ENCODE measurements around the gene AKNAD1. TPM values are rescaled to one million over a fixed set of nuclear protein-coding genes. Genes with fewer than 3 reads are reported as not detected.

Gene AKNAD1
- total RNA-seq, 1 experiment from 2014 or later: not detected

DNA sequence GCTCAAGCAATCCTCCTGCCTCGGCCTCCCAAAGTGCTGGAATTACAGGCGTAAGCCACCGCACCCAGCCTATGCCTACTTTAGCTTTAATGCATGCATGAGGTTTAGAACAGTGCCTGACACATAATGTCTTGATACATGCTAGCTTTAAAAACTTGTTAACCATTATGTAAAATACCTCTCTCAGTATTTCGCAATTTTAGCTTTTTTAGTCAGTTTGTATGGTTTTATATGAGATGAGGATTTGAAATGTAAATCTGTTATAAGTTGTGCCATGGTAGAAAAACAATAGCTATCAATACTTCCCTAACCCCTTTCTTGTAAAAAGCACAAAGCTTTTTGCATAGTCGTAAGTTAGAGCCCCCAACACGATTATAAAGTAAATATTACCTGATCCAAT, 4.7 kb upstream of the AKNAD1 start:
- Histone ChIP-seq H3K4me1 (ENCODE audit: low read length) (no peaks in the 10 kb centered on the region), H3K4me2 (ENCODE audit: low read depth, low read length, poor library complexity, severe bottlenecking) (no peak overlapping the region), H3K9ac (ENCODE audit: low read length) (no peak overlapping the region), H3K4me3 (ENCODE audit: low read length) (no peak overlapping the region), H3K9me2 (replicated peaks; ENCODE audit: insufficient read depth, low read length) (no peaks in the 10 kb centered on the region), H3K36me3 (ENCODE audit: insufficient read depth, low read length) (no peaks in the 10 kb centered on the region), H3K27ac (ENCODE audit: low read length) (no peak overlapping the region), H3K79me2 (ENCODE audit: low read length) (no peaks in the 10 kb centered on the region), H4K20me1 (ENCODE audit: insufficient read depth, low read depth, low read length) (no peaks in the 10 kb centered on the region), H3K9me3 (ENCODE audit: low read length) (no peaks in the 10 kb centered on the region), H2AFZ (ENCODE audit: low read length) (no peak overlapping the region), H3K27me3 (ENCODE audit: low read length) (no peaks in the 10 kb centered on the region)
- no peak for DNase-seq

DNA sequence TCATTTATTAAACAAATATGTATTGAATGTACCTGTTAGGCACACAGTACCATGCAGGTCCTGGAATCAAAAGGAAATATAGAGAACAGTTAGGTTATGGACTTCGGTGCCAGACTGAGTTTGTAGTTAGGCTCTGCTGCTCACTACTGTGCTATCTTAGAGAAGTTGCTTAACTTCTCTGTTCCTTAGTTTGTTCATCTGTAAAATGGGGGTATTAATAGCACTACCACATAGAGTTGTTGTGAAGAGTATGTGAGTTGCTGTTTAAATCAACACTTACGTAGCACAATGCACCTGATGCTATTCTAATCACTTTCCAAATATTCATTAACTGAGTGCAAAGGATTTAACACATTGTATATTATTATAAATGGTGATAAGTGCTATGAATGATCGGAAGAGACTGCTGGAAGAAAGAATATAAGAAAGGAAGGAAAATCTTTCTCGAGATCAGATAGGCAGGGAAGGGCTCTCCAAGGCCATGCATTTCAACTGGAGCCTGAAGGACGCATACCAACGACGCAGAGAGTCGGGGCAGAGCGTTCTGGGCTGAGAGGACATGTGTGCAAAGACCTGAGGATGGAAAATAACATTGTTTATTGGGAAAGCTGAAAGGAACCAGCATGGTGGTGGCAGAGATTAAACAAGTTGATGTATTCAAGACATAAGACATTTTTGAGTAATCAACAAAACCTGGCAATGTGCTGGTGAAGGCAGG, 3.5 kb upstream of the AKNAD1 start:
- H3K4me3 ChIP-seq (ENCODE audit: low read length): no peak overlapping the region
- H3K9me2 ChIP-seq (replicated peaks; ENCODE audit: insufficient read depth, low read length): no peaks in the 10 kb centered on the region
- no peaks in the 10 kb centered on the region for H3K9me3 ChIP-seq (ENCODE audit: low read length)
- no peak overlapping the region for H3K9ac ChIP-seq (ENCODE audit: low read length)
- no peaks in the 10 kb centered on the region for H3K4me1 ChIP-seq (ENCODE audit: low read length)
- H3K27me3 ChIP-seq (ENCODE audit: low read length): no peaks in the 10 kb centered on the region
- H4K20me1 ChIP-seq (ENCODE audit: insufficient read depth, low read depth, low read length): no peaks in the 10 kb centered on the region
- H3K27ac ChIP-seq (ENCODE audit: low read length): no peak overlapping the region
- H2AFZ ChIP-seq (ENCODE audit: low read length): no peak overlapping the region
- no peak overlapping the region for H3K4me2 ChIP-seq (ENCODE audit: low read depth, low read length, poor library complexity, severe bottlenecking)
- H3K79me2 ChIP-seq (ENCODE audit: low read length): no peaks in the 10 kb centered on the region
- H3K36me3 ChIP-seq (ENCODE audit: insufficient read depth, low read length): no peaks in the 10 kb centered on the region
- DNase-seq: no peak

DNA sequence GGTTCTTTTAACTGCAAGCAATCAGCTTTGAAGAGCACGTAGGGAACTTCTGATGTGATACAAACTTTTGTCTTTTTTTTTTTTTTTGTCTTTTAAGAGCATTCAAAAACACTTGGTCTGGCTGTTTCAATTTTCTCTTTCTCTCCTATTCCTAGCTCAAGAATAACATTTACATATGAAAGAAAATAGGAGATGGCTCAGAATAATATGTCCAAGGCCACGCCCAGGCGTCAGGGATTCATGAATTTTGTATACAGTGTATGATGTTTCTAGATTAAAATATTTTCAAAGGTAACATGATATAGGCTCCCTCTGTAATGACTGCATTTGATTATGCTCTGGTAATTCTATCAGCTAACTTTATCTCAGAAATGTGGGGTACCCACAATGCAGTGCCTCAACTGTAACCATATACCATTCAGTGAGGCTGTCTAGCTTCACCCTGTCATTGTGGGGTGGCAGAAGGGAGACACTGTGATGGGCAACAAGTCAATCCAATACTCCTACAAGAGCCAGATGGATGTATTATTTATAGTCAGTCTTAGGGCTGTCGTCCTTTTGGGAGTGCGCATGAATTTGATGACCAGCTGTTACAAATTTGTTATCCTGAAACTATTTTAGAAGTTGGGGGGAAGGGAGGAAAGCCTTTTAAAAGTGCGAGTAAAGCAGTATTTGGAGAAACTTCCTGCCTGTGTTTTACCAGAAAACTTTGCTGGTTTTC, 1.5 kb upstream of the AKNAD1 start:
- Histone ChIP-seq H4K20me1 (ENCODE audit: insufficient read depth, low read depth, low read length) (no peaks in the 10 kb centered on the region), H3K27ac (ENCODE audit: low read length) (no peak overlapping the region), H3K9ac (ENCODE audit: low read length) (no peak overlapping the region), H2AFZ (ENCODE audit: low read length) (no peak overlapping the region), H3K36me3 (ENCODE audit: insufficient read depth, low read length) (no peaks in the 10 kb centered on the region), H3K9me2 (replicated peaks; ENCODE audit: insufficient read depth, low read length) (no peaks in the 10 kb centered on the region), H3K79me2 (ENCODE audit: low read length) (no peaks in the 10 kb centered on the region), H3K4me1 (ENCODE audit: low read length) (no peaks in the 10 kb centered on the region), H3K4me2 (ENCODE audit: low read depth, low read length, poor library complexity, severe bottlenecking) (no peak overlapping the region), H3K4me3 (ENCODE audit: low read length) (no peak overlapping the region), H3K9me3 (ENCODE audit: low read length) (no peaks in the 10 kb centered on the region), H3K27me3 (ENCODE audit: low read length) (no peaks in the 10 kb centered on the region)
- no peak for DNase-seq

DNA sequence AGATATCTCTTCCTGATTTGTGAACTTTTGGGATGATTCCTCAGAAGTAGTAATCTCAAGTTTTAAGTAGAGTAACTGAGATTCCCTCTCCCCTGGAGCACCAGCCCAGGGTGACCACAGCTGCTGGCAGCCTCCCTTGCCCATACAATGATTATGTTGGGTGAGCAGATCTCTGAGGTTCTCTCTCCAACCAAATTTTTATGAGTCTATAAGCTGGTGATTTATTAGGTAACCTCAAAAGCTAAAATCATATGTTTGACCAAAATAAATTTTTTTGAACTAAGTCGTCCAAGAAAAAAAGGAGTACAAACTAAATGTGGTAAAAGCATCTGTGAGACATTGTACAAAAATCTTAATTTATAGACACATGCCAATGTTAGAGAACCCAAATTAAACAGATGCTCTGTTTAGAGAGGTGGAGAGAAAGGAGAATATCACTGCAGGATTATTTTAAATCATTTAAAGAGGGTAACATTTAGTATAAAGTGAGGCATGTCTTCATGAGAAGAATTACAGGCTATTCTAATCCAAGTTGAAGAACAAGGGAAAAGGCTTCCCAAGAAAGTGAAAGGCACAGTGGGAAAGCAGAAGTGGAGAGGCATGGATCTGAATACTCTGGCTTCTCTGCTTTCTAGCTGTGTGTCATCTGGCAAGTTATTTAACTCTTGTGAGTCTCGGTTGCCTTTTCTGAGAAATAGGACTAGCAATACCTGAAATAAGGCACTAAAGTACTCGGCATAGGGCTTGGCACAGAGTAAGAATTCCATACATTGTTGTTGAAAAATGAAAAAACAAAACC, 2.5 kb downstream of the AKNAD1 start:
- no peaks in the 10 kb centered on the region for H3K27me3 ChIP-seq (ENCODE audit: low read length)
- no peak overlapping the region for H3K9ac ChIP-seq (ENCODE audit: low read length)

DNA sequence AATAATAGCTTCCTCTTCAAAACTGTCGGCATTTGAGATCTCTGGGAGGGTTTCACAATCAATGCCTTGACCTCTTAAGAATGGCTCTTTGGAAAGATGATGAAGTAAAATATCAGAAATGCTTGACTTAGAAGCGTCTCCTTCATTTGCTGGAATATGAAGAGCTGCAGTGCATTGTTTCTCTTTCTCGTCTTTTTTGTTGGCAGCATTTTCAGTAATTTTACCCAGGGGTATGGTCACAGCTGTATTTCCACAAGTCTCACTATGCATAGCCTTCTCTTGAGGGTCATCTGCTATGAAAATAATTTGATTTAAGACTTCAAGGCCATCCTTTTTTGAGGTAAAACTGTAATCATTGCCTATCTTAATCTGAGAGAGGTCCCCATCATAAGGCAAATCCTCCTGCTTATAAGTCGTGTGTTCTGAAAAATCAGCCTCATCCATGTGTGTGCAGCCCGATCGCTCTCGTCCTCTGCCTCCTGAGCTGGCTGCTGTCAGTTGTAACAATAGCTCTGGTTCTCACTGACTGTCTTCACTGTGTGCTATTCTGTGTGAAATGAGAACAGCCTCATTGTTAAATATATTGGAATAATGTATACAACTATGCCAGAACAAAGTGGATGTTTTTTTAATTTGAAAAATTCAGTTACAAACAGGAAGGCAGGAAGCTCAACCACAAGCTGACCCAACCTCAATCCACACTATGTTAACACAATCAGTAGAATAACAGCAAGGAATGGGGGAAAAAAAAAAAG, 4.5 kb downstream of the AKNAD1 start:
- Histone ChIP-seq H3K4me1 (ENCODE audit: low read length) (no peaks in the 10 kb centered on the region), H3K4me3 (ENCODE audit: low read length) (no peak overlapping the region), H3K9ac (ENCODE audit: low read length) (no peak overlapping the region), H2AFZ (ENCODE audit: low read length) (no peak overlapping the region), H3K27me3 (ENCODE audit: low read length) (no peaks in the 10 kb centered on the region), H3K9me2 (replicated peaks; ENCODE audit: insufficient read depth, low read length) (no peaks in the 10 kb centered on the region), H3K79me2 (ENCODE audit: low read length) (no peaks in the 10 kb centered on the region), H3K36me3 (ENCODE audit: insufficient read depth, low read length) (no peaks in the 10 kb centered on the region), H3K27ac (ENCODE audit: low read length) (no peak overlapping the region), H3K9me3 (ENCODE audit: low read length) (no peaks in the 10 kb centered on the region), H3K4me2 (ENCODE audit: low read depth, low read length, poor library complexity, severe bottlenecking) (no peak overlapping the region), H4K20me1 (ENCODE audit: insufficient read depth, low read depth, low read length) (no peaks in the 10 kb centered on the region)
- DNase-seq: no peak

More for the DNA sequence above, 2.5 kb downstream of the AKNAD1 start:
- Histone ChIP-seq H4K20me1 (ENCODE audit: insufficient read depth, low read depth, low read length) (no peaks in the 10 kb centered on the region), H3K79me2 (ENCODE audit: low read length) (no peaks in the 10 kb centered on the region), H3K4me1 (ENCODE audit: low read length) (no peaks in the 10 kb centered on the region), H3K4me2 (ENCODE audit: low read depth, low read length, poor library complexity, severe bottlenecking) (no peak overlapping the region), H3K9me2 (replicated peaks; ENCODE audit: insufficient read depth, low read length) (no peaks in the 10 kb centered on the region), H3K9me3 (ENCODE audit: low read length) (no peaks in the 10 kb centered on the region), H3K27ac (ENCODE audit: low read length) (no peak overlapping the region), H3K4me3 (ENCODE audit: low read length) (no peak overlapping the region), H3K36me3 (ENCODE audit: insufficient read depth, low read length) (no peaks in the 10 kb centered on the region), H2AFZ (ENCODE audit: low read length) (no peak overlapping the region)
- no peak for DNase-seq

DNA sequence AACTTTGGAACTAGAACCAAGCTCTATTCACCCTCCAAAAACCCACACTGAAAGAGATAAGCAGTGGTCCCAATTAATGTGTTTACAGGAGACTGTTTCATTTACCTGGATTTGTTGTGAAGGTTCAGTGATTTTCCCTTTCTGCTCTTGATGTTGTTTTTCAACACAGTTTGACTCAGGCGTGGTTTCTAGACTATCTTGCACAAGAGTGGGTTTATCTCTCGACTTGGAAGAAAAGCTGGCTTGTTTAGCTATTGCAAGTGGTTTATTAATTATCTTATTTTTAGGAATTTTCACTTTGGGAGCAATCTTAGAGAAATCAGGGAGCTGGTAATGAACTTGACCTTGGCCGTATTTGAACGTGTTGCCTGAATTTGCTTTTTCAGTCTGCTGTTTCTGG, 5.3 kb downstream of the AKNAD1 start:
- Histone ChIP-seq H3K4me3 (ENCODE audit: low read length) (no peak overlapping the region), H3K4me1 (ENCODE audit: low read length) (no peaks in the 10 kb centered on the region), H2AFZ (ENCODE audit: low read length) (no peak overlapping the region), H3K27me3 (ENCODE audit: low read length) (no peaks in the 10 kb centered on the region), H3K27ac (ENCODE audit: low read length) (no peak overlapping the region), H4K20me1 (ENCODE audit: insufficient read depth, low read depth, low read length) (no peaks in the 10 kb centered on the region), H3K4me2 (ENCODE audit: low read depth, low read length, poor library complexity, severe bottlenecking) (no peak overlapping the region), H3K36me3 (ENCODE audit: insufficient read depth, low read length) (no peaks in the 10 kb centered on the region), H3K9ac (ENCODE audit: low read length) (no peak overlapping the region), H3K9me2 (replicated peaks; ENCODE audit: insufficient read depth, low read length) (no peaks in the 10 kb centered on the region), H3K9me3 (ENCODE audit: low read length) (no peaks in the 10 kb centered on the region), H3K79me2 (ENCODE audit: low read length) (no peaks in the 10 kb centered on the region)
- no peak for DNase-seq

DNA sequence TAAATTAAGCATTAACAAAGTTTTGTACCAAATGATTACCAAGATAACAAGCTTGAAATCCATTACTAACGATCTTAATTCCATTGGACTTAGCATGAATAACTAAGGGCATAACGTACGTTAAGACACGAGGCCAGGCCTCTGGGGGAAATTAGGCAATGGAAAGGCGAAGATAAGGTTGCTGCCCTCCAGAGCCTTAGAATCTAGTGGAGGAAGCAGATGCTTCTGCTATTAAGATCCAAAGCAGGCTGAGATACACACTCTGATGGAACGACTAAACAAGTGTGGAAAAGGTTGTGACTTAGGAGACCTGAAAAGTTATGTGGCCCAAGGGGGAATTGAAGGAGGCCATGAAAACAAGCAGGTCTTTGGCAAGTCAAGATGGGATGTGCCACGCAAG, 6.0 kb downstream of the AKNAD1 start:
- no peaks in the 10 kb centered on the region for H3K79me2 ChIP-seq (ENCODE audit: low read length)

More for the DNA sequence above, 6.0 kb downstream of the AKNAD1 start:
- Histone ChIP-seq H3K36me3 (ENCODE audit: insufficient read depth, low read length) (no peaks in the 10 kb centered on the region), H3K9ac (ENCODE audit: low read length) (no peak overlapping the region), H3K27me3 (ENCODE audit: low read length) (no peaks in the 10 kb centered on the region), H2AFZ (ENCODE audit: low read length) (no peak overlapping the region), H4K20me1 (ENCODE audit: insufficient read depth, low read depth, low read length) (no peaks in the 10 kb centered on the region), H3K4me3 (ENCODE audit: low read length) (no peak overlapping the region), H3K4me2 (ENCODE audit: low read depth, low read length, poor library complexity, severe bottlenecking) (no peak overlapping the region), H3K4me1 (ENCODE audit: low read length) (no peaks in the 10 kb centered on the region), H3K9me2 (replicated peaks; ENCODE audit: insufficient read depth, low read length) (no peaks in the 10 kb centered on the region), H3K27ac (ENCODE audit: low read length) (no peak overlapping the region), H3K9me3 (ENCODE audit: low read length) (no peaks in the 10 kb centered on the region)
- DNase-seq: no peak
